Subcutaneous abdominal adipose tissue (tissue), 5 donors: ENCODE measurements around the gene ATF3.
A peak's percentile ranks its signal among the peaks of the same experiment; 100 is the strongest.

ENCODE experiments used
- H3K27ac ChIP-seq: one replicate; pipeline ENCODE4 v1.7.0; 2013; ENCODE audit warnings: low read depth, mild to moderate bottlenecking, inconsistent platforms, low read length, moderate library complexity
- H3K27me3 ChIP-seq, 5 donors: one replicate each; pipeline ENCODE4 v1.7.0; 2013; ENCODE audit warnings: low read length in 5 of 5, inconsistent platforms in 1 of 5; ENCODE audit not compliant: control insufficient read depth in 5 of 5, insufficient read depth in 4 of 5
- H3K36me3 ChIP-seq, 5 donors: one replicate each; pipeline ENCODE4 v1.7.0; 2013; ENCODE audit warnings: low read length in 5 of 5; ENCODE audit not compliant: control insufficient read depth in 5 of 5, insufficient read depth in 5 of 5
- H3K4me1 ChIP-seq, 5 donors: one replicate each; pipeline ENCODE4 v1.7.0; 2013; ENCODE audit warnings: low read length in 5 of 5, mild to moderate bottlenecking in 3 of 5, moderate library complexity in 1 of 5; ENCODE audit not compliant: control insufficient read depth in 5 of 5, insufficient read depth in 5 of 5
- H3K4me3 ChIP-seq, 5 donors: one replicate each; pipeline ENCODE4 v1.7.0; 2013; ENCODE audit warnings: low read length in 5 of 5, low read depth in 1 of 5
- H3K9ac ChIP-seq, 5 donors: one replicate each; pipeline ENCODE4 v1.7.0; 2013; ENCODE audit warnings: low read length in 5 of 5, mild to moderate bottlenecking in 4 of 5, moderate library complexity in 3 of 5
- H3K9me3 ChIP-seq, 5 donors: one replicate each; pipeline ENCODE4 v1.7.0; 2013; ENCODE audit warnings: low read length in 5 of 5; ENCODE audit not compliant: control insufficient read depth in 5 of 5
- donor health status: healthy.
- donor health status: healthy.
- donor health status: healthy.
- donor health status: healthy.
- donor health status: healthy.

Gene ATF3

DNA sequence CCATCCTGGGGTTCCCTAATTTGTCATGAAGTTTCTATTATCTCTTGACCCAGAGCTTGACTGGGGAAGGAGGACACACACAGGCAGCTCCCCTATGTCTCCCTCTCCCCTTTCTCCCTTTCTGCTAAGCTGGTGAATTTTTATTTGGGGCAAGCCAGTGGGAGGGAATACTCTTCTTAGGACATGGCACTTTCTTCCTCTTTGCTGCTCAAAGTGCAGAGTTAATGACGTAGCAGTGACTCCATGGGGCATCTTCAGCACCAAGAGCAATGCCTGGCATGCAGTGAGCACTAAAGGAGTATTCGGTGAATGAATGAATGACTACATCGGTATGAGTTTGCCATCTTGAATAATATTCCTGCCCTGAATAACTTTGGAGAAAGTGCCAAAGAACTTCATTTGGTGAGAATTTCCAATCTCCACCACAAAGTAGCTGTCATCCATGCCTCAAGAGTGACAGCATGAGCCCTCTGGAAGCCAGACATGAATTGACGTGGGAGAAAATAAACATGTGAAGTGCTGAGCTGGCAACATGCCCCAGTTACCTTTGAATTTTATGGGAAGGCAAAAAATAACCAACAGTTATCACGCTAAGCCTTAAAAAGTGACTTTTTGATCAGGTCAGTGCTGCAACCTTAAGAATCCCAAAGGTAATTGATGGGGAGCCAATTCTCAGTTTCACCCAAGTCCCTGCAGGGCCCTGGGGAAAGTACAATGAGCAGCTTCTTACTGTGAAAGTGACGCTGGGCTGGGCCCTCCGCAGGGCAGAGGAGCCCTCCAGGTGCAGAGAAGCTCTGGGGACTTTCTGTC, 22.1 kb upstream of the ATF3 start:
- Histone ChIP-seq H3K4me3 (no peak overlapping the region), H3K27ac (no peak overlapping the region), H3K27me3 (peaks cover 8 to 28% (median 13%) of the 10 kb centered on the region in 5 donors), H3K9me3 (peaks cover 0 to 3% (median 0%) of the 10 kb centered on the region in 5 donors), H3K9ac (no peak overlapping the region), H3K4me1 (no peaks in the 10 kb centered on the region), H3K36me3 (no peaks in the 10 kb centered on the region)

DNA sequence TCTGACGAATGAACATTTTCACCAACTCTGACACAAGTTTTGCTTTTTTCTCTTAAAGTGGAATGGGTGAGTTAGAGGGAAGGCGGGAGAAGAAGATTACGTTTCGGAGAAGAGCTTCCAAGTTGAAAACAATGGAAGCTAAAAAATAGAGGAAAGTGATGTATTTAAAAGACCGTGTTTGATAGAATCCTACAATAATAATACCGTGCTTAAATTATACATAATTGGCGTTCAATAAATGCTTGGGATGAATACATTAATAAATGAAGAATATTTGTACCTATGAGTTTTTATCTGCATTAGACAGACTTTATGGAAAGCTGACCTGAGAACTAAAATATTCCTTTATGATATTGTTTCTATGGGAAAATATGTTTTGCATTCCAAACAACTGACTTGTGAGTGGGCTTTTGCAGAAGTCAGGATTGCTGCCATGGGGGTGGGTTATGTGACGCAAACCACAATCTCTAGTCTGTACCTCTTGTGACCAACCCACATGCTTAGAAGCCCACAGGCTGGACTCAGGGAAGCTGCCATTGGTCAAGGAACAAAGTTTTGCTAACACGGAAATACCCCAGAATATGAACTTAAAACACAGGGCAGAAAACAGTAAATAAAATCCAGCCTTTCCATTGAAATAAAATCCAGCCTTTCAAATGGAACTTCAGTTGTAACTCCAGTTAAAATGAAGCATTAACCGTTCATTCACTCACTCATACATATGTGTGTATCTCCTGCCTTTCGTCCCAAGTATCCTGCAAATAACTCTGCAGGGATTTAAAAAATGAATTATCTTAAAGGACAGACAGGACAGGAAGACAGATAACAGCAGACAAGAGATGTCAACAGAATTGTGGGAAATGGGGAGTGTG, 21.3 kb upstream of the ATF3 start:
- no peak overlapping the region for H3K27ac ChIP-seq
- no peak overlapping the region for H3K9ac ChIP-seq
- no peak overlapping the region for H3K4me3 ChIP-seq
- H3K27me3 ChIP-seq, result peaks cover 8 to 29% (median 13%) of the 10 kb centered on the region in 5 donors
- peaks cover 0 to 3% (median 0%) of the 10 kb centered on the region in 5 donors for H3K9me3 ChIP-seq
- H3K4me1 ChIP-seq, result no peaks in the 10 kb centered on the region
- no peaks in the 10 kb centered on the region for H3K36me3 ChIP-seq

DNA sequence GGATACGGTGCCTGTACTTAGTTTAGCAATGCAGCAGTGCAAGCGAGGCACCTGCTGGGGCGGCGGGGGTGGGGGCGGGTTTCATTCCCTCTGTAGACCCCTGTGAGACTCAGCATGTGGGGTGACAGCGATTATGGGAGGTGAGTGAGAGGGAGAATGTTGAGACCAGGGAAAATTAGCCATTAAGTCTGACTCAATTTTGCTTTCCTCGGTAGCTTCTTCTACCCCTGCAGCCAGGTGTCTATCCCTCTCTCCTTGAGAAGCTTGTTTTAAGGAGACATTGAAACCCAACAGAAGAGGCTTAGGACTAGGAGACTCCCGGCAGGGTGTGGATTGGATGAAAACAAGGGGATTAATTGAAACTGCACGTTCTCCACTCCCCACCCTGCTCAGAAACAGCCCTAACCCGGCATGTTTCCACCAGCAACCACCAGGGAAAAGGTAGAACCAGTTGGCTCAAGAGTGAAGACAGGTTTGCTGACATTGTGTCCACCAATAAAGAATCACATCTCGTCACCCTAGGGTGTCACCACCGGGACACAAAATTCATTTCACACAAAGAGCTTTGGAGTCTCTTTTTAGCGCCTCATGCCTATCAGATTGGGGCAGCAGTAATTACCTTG, 20.6 kb upstream of the ATF3 start:
- H3K4me1 ChIP-seq, result no peaks in the 10 kb centered on the region
- peaks cover 0 to 3% (median 0%) of the 10 kb centered on the region in 5 donors for H3K9me3 ChIP-seq
- no peaks in the 10 kb centered on the region for H3K36me3 ChIP-seq
- no peak overlapping the region for H3K27ac ChIP-seq
- peaks cover 8 to 29% (median 13%) of the 10 kb centered on the region in 5 donors for H3K27me3 ChIP-seq
- H3K9ac ChIP-seq, result no peak overlapping the region
- no peak overlapping the region for H3K4me3 ChIP-seq

DNA sequence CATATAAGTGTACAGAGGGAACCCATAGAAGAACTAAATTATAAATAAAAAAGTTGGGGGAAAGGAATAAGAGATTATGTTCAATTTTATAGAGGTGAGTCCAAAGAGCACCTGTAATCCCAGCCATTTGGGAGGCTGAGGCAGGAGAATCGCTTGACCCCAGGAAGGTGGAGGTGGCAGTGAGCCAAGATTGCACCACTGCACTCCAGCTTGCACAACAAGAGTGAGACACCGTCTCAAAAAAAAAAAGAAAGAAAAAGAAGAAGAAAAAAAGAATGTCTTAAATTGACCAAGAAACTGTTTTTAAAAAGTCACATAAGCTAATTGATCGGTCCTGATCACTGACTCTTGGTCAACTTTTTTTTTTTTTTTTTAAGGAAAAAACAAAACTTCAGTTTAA, 19.1 kb upstream of the ATF3 start:
- Histone ChIP-seq H3K36me3 (no peaks in the 10 kb centered on the region), H3K9me3 (peaks cover 0 to 2% (median 0%) of the 10 kb centered on the region in 5 donors), H3K4me3 (no peak overlapping the region), H3K4me1 (no peaks in the 10 kb centered on the region), H3K27ac (no peak overlapping the region), H3K9ac (no peak overlapping the region), H3K27me3 (peaks cover 8 to 29% (median 10%) of the 10 kb centered on the region in 5 donors)

DNA sequence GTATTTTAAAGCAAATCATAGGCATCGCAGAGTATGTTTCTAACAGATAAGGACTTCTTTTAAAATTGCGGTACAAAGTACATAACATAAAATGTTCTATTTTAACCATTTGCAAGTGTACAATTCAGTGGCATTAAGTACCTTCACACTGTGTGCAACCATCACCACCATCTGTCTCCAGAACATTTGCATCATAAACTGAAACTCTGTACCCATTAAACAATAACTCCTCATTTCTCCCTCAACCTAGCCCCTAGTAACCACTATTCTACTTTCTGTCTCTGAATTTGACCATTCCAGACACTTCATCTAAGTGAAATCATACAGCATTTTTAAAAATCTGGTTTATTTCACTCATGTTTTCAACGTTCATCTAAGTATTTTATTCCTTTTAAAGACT, 16.6 kb upstream of the ATF3 start:
- H3K9ac ChIP-seq, result no peak overlapping the region
- H3K27me3 ChIP-seq, result peaks cover 3 to 19% (median 4%) of the 10 kb centered on the region in 5 donors
- no peaks in the 10 kb centered on the region for H3K9me3 ChIP-seq
- H3K27ac ChIP-seq, result no peak overlapping the region
- no peak overlapping the region for H3K4me3 ChIP-seq
- H3K36me3 ChIP-seq, result no peaks in the 10 kb centered on the region
- peaks cover 0 to 5% (median 0%) of the 10 kb centered on the region in 5 donors for H3K4me1 ChIP-seq

DNA sequence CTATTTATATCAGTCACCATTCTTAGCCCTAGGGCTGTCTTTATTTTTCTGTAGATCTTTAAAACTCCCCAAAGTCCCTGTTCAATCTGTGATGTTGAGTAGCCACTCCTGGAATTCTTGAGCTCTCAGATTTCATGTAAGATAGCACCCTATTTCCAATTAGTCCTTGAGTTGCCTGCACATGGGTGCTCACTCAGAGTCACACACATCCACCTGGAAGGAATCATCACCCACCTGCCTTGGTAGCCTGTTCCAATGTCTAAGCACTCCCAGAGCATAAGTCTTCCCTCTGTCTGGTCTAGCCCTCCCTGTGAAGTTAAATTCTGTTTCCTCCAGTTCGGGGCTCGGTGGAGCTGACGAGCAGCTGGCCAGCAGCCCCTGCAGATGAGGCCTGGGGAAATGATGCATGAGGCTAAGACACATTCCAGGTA, 14.7 kb upstream of the ATF3 start:
- Histone ChIP-seq H3K9ac (no peak overlapping the region), H3K4me1 (peaks cover 0 to 5% (median 0%) of the 10 kb centered on the region in 5 donors), H3K4me3 (no peak overlapping the region), H3K9me3 (no peaks in the 10 kb centered on the region), H3K27ac (no peak overlapping the region), H3K27me3 (peaks cover 0 to 7% (median 3%) of the 10 kb centered on the region in 5 donors), H3K36me3 (no peaks in the 10 kb centered on the region)

DNA sequence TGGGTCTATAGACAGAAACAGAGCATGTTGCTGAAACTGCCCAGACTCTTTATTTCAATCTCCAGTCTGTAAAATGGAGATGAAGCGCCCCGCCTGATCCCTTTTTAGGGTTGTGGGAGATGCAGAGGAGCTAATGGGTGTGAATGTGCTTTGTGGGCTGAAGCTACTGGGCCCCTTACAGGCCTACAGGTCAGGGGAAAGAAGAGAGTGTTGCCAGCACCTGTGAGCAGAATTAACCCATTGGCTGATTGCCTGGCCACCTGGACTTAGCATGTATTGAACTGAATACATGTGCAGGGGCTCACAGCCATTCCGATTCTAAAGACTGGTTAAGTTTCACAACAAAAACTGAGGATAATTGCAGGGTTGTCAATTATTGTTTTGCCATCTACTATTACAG, 13.9 kb upstream of the ATF3 start:
- Histone ChIP-seq H3K27me3 (peaks cover 0 to 6% (median 3%) of the 10 kb centered on the region in 5 donors), H3K27ac (no peak overlapping the region), H3K9ac (no peak overlapping the region), H3K4me3 (no peak overlapping the region), H3K36me3 (no peaks in the 10 kb centered on the region), H3K9me3 (no peaks in the 10 kb centered on the region), H3K4me1 (peaks cover 0 to 5% (median 0%) of the 10 kb centered on the region in 5 donors)

DNA sequence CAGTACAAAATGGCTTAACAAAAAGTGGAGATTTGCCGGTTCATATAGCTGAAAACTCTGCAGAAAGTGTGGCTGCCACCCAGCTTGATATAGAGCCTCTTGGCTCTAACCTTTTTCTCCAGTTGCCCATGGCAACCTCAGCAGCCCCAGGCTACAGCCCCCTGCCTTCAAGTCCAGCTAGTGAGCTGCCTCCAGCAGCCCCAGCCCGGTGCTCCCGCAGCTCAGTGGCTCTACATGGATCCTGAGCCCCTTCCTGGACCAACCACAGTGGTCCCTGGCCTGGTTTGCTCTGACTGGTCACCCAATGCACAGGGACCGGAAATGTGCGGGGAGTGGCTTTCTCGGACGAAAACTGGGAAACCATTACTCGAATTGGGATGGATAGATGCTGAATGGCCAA, 13.3 kb upstream of the ATF3 start:
- H3K9me3 ChIP-seq, result no peaks in the 10 kb centered on the region
- no peak overlapping the region for H3K4me3 ChIP-seq
- no peaks in the 10 kb centered on the region for H3K36me3 ChIP-seq
- no peak overlapping the region for H3K9ac ChIP-seq
- H3K27me3 ChIP-seq, result peaks cover 0 to 9% (median 4%) of the 10 kb centered on the region in 5 donors
- H3K4me1 ChIP-seq, result peaks cover 0 to 5% (median 0%) of the 10 kb centered on the region in 5 donors
- no peak overlapping the region for H3K27ac ChIP-seq

DNA sequence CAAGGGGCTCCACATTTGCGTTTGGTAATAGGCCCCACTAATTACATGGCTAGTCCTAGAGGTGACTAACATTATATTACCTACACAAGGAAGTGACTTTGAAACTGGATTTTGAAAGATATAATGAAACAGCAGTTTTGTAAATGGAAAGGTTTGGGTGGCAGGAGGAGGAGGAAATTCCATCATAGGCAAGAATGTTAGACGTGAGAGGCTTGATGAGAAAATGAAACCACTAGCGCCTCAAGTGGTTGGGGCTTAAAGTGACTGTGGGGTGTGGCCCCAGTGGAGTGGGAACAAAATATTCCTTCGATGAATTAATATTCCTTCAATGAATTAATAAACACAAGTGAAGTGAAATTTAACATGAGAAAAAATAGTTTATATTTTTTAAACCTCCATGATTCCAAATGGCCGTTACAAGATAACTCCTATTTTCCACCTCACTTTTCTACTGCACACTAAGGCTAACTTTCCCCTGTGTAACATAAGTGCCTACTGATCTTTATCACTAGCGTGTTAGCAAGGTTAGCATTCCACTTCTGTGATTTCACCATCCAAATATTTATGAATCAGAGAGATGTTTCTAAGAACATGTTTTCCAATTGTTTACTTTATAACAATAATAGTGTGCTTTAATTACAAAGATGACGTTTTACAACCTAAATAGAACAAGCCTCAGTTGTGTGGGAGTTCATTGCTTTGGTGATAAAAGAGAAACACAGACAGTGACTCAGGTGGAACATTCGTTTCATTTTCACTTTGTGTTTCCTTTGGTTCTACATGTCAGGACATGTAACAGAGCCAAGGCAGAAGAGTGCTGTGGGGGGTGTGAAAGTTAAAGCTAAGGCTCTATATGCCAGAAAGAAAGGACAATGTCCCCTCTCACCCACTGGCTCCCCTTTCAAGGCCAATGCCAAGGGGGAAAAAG, 12.5 kb upstream of the ATF3 start:
- Histone ChIP-seq H3K9ac (no peak overlapping the region), H3K4me1 (peaks cover 0 to 5% (median 0%) of the 10 kb centered on the region in 5 donors), H3K4me3 (peak overlapping the region in 1 of 5 donors; percentile 15), H3K27me3 (peaks cover 0 to 11% (median 5%) of the 10 kb centered on the region in 5 donors), H3K36me3 (no peaks in the 10 kb centered on the region), H3K9me3 (no peaks in the 10 kb centered on the region), H3K27ac (no peak overlapping the region)
